K562 (cell line): ENCODE results near the gene NRCAM. TPM values are rescaled to one million over a fixed set of nuclear protein-coding genes. Genes with fewer than 3 reads are reported as not detected.

Experiments
- ARID1B ChIP-seq: fragments of 450-650 bp; IDR thresholded peaks from 2 replicates; pipeline ENCODE4 v1.6.1; 2016; ENCODE audit warnings: antibody characterized with exemption, mild to moderate bottlenecking, inconsistent platforms
- CREB5 ChIP-seq: fragments of 250-450 bp; sonication (Bioruptor Pico); IDR thresholded peaks from 2 replicates; pipeline ENCODE4 v1.5.0; 2020; ENCODE audit warnings: mild to moderate bottlenecking
- RREB1 ChIP-seq: fragments of 250-450 bp; sonication (Bioruptor Pico); IDR thresholded peaks from 2 replicates; pipeline ENCODE4 v1.4.0; 2020
- SNIP1 ChIP-seq: fragments of 450-650 bp; IDR thresholded peaks from 2 replicates; pipeline ENCODE4 v1.7.1; 2017; ENCODE audit warnings: low read depth, mild to moderate bottlenecking
- ZBTB2 ChIP-seq: fragments of 450-650 bp; IDR thresholded peaks from 2 replicates; pipeline ENCODE4 v1.6.1; 2016; ENCODE audit warnings: antibody characterized with exemption
- ZBTB40 ChIP-seq, 2 experiments: fragments of 450-650 bp in 1 of 2; sonication (generic) in 1 of 2; formaldehyde crosslinking in 1 of 2; IDR thresholded peaks; 2 replicates each; pipeline versions ENCODE4 v1.7.1 to v1.9.0; 2016 to 2022; ENCODE audit warnings: inconsistent platforms in 1 of 2, mild to moderate bottlenecking in 1 of 2, missing genetic modification reagents in 1 of 2
- ZNF24 ChIP-seq: fragments of 450-650 bp; IDR thresholded peaks from 2 replicates; pipeline ENCODE4 v1.6.1; 2016
- polyA plus RNA-seq, 8 experiments: library from polyadenylated mRNA; depleted of rRNA in 4 of 8; stranded (reverse) in 5 of 8; unstranded in 3 of 8; fragments of >200 nt; fragmentation: Nextera tagmentation in 2 of 8; fragmentation: Illumina TruSeq in 1 of 8; extraction: Ambion mirVana in 2 of 8; extraction: Trizol in 1 of 8; gene quantifications; 2 replicates each; pipeline versions ENCODE4 v1.2.1 to v1.2.3, GENCODE V29; 2011 to 2014; ENCODE audit warnings: inconsistent platforms in 1 of 8, missing spikeins in 1 of 8
- total RNA-seq, 7 experiments: library from RNA; depleted of rRNA in 6 of 7; stranded (reverse); fragments of >200 nt in 6 of 7; fragmentation: Illumina TruSeq in 2 of 7; extraction: Trizol in 2 of 7; gene quantifications; 2 replicates each; pipeline versions ENCODE4 v1.2.1 to v1.2.3, GENCODE V29; 2011 to 2021; ENCODE audit warnings: low replicate concordance in 1 of 7

The NRCAM gene
- total and polyA plus RNA-seq, 9 of the 15 experiments (the other 6 are each of a cell fraction or from before 2014, with no cell fraction given): 0.03 to 0.54 (median 0.12) TPM; not detected in 1

- peak; percentile 75 for TF ChIP-seq ZBTB40 (IDR thresholded peaks at IDR 0.05)
- TF ChIP-seq ZBTB40 (CRISPR knock-in tag; IDR thresholded peaks at IDR 0.05): 0 out of 2 replicates have a peak, but pooled peaks have one; percentile 45
- TF ChIP-seq ARID1B: peak; percentile 30; the same call in 1 of the 2 replicates
- TF ChIP-seq CREB5 (CRISPR knock-in tag): no peak
- TF ChIP-seq ZBTB2: no peak
- TF ChIP-seq RREB1 (CRISPR knock-in tag): no peak
- TF ChIP-seq SNIP1: no peak
- TF ChIP-seq ZNF24: no peak
Measured at GRCh38 chr7:108129018-108129965, 326.9 kb downstream of the NRCAM start (continued).
